ENCODE measurements around the gene CALML5.

- TF ChIP-seq EP300 (IDR thresholded peaks at IDR 0.05; ENCODE audit: low read depth), result no peak
- TF ChIP-seq, protein P1, sequence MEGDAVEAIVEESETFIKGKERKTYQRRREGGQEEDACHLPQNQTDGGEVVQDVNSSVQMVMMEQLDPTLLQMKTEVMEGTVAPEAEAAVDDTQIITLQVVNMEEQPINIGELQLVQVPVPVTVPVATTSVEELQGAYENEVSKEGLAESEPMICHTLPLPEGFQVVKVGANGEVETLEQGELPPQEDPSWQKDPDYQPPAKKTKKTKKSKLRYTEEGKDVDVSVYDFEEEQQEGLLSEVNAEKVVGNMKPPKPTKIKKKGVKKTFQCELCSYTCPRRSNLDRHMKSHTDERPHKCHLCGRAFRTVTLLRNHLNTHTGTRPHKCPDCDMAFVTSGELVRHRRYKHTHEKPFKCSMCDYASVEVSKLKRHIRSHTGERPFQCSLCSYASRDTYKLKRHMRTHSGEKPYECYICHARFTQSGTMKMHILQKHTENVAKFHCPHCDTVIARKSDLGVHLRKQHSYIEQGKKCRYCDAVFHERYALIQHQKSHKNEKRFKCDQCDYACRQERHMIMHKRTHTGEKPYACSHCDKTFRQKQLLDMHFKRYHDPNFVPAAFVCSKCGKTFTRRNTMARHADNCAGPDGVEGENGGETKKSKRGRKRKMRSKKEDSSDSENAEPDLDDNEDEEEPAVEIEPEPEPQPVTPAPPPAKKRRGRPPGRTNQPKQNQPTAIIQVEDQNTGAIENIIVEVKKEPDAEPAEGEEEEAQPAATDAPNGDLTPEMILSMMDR (IDR thresholded peaks at IDR 0.05), result no peak
- no peak for TF ChIP-seq POLR2AphosphoS5 (IDR thresholded peaks at IDR 0.05)
Observed at GRCh38 chr10:5484205-5484604, 15.2 kb downstream of the CALML5 start.

Measured in transverse colon (tissue), 4 donors.